Suprapubic skin (tissue), 3 donors: ENCODE data around the gene FUT7.

Experiments
- CTCF ChIP-seq, 2 donors: fragments of 200-600 bp in 1 of 2; fragments of 450-650 bp in 1 of 2; sonication (generic) in 1 of 2; IDR thresholded peaks; one replicate each; pipeline ENCODE4 v1.5.1; 2016 to 2019; ENCODE audit warnings: antibody characterized with exemption in 2 of 2, mild to moderate bottlenecking in 1 of 2, moderate library complexity in 1 of 2
- EP300 ChIP-seq: sonication (generic); formaldehyde crosslinking; IDR thresholded peaks from one replicate; pipeline ENCODE4 v1.6.1; 2017; ENCODE audit warnings: antibody characterized with exemption
- POLR2A ChIP-seq, 2 donors: fragments of 450-650 bp; IDR thresholded peaks; one replicate each; pipeline ENCODE4 v1.6.1; 2017; ENCODE audit warnings: antibody characterized with exemption in 2 of 2, mild to moderate bottlenecking in 2 of 2, moderate library complexity in 2 of 2

DNA sequence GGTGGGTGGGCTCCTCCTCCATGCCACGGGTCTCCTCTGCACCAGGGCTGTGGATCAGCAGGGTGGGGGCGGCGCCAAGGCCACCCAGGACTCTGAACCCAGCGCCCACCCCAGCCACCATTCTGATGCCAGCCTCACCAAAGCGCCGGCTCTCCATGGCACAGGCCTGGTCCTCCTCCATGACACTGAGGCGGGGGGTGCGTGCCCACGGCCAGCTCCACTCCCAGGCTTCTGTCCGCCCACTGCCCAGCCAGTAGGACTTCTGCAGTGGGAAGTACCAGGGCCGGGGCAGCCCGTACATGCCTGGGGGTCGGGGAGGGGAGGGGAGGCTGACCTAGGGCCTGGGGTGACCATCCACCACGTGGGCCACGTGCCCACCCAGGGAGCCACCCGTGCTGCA, 15.5 kb downstream of the FUT7 start:
- TF ChIP-seq POLR2A (IDR thresholded peaks at IDR 0.05) (no peak), CTCF (IDR thresholded peaks at IDR 0.05) (no peak), EP300 (no peak)
